Measurements from ENCODE around the gene MSRB3. TPM values are rescaled to one million over a fixed set of nuclear protein-coding genes. Genes with fewer than 3 reads are reported as not detected.

MSRB3 gene
- total RNA-seq, 1 experiment from 2014 or later: 1.1 TPM

GRCh38 chr12:65324056-65324455, 45.6 kb downstream of the MSRB3 start:
- Histone ChIP-seq H3K18ac (ENCODE audit: insufficient read length, low read depth, low read length) (no peak overlapping the region), H2BK12ac (ENCODE audit: insufficient read length, low read depth, low read length) (no peak overlapping the region), H3K4me1 (ENCODE audit: insufficient read depth, low read length) (no peaks in the 10 kb centered on the region), H3K27me3 (ENCODE audit: insufficient read depth, low read length) (no peaks in the 10 kb centered on the region), H2AFZ (ENCODE audit: low read length) (no peak overlapping the region), H3K23me2 (ENCODE audit: insufficient read length, low read depth, low read length, poor library complexity, severe bottlenecking) (no peaks in the 10 kb centered on the region), H2BK15ac (ENCODE audit: low read depth, low read length) (no peak overlapping the region), H3K79me2 (ENCODE audit: insufficient read depth, low read length) (no peaks in the 10 kb centered on the region), H4K8ac (replicated peaks; ENCODE audit: insufficient read length, low read depth, low read length) (no peak overlapping the region), H3K79me1 (ENCODE audit: insufficient read depth, low read depth, low read length, poor library complexity, severe bottlenecking) (no peaks in the 10 kb centered on the region), H3K4ac (ENCODE audit: low read depth, low read length) (no peak overlapping the region), H2BK20ac (ENCODE audit: low read depth, low read length, poor library complexity, severe bottlenecking) (no peak overlapping the region), H2AK5ac (ENCODE audit: insufficient read length, low read length) (no peak overlapping the region), H3K14ac (ENCODE audit: insufficient read depth, low read length) (no peak overlapping the region), H3K9me3 (ENCODE audit: control insufficient read depth, low read depth, low read length) (no peaks in the 10 kb centered on the region), H2BK120ac (ENCODE audit: low read depth, low read length, poor library complexity, severe bottlenecking) (no peak overlapping the region), H4K20me1 (ENCODE audit: control insufficient read depth, insufficient read depth, insufficient read length) (no peaks in the 10 kb centered on the region), H3K56ac (ENCODE audit: insufficient read length, low read depth, low read length) (no peak overlapping the region), H3K27ac (ENCODE audit: insufficient read length, low read depth, low read length) (no peak overlapping the region), H2BK5ac (ENCODE audit: insufficient read length, low read length) (no peak overlapping the region), H3T11ph (ENCODE audit: low read length) (no peak overlapping the region), H4K91ac (ENCODE audit: insufficient read length, low read depth, low read length) (no peak overlapping the region), H3K4me2 (ENCODE audit: insufficient read depth, insufficient read length, low read length) (no peak overlapping the region), H3K23ac (ENCODE audit: insufficient read length, low read depth, low read length) (no peak overlapping the region), H3K9ac (ENCODE audit: extremely low read depth, insufficient read length, low read length) (no peak overlapping the region), H4K5ac (ENCODE audit: insufficient read length, low read depth, low read length) (no peak overlapping the region)
- no peak overlapping the region for H3K4me3 Mint-ChIP-seq
- no peaks in the 10 kb centered on the region for H3K9me3 Mint-ChIP-seq
- WGBS (ENCODE audit: extremely low coverage, insufficient read length, low lambda C conversion rate): no CpG with 5 or more reads among the region's 2 CpGs
- DNase-seq: no peak
- H3K4me1 Mint-ChIP-seq: peaks cover 0 to 2% of the 10 kb centered on the region in 2 experiments; a peak in 2 of 4 replicates
- H3K27me3 Mint-ChIP-seq (ENCODE audit: low read depth): no peaks in the 10 kb centered on the region
- no peak overlapping the region for H3K27ac Mint-ChIP-seq
- H3K36me3 Mint-ChIP-seq (ENCODE audit: insufficient read depth in 1 of 3, low read depth in 3 of 3): no peaks in the 10 kb centered on the region
- no peak for TF ChIP-seq CTCF (conservative IDR thresholded peaks at IDR 0.05)
